ENCODE data around the gene KLF7. TPM values are rescaled to one million over a fixed set of nuclear protein-coding genes. Genes with fewer than 3 reads are reported as not detected.
A peak's percentile ranks its signal among the peaks of the same experiment; 100 is the strongest.

KLF7 gene
- polyA plus RNA-seq, 6 donors from 2014 or later = 14.2 to 25.1 (median 15.0) TPM

DNA sequence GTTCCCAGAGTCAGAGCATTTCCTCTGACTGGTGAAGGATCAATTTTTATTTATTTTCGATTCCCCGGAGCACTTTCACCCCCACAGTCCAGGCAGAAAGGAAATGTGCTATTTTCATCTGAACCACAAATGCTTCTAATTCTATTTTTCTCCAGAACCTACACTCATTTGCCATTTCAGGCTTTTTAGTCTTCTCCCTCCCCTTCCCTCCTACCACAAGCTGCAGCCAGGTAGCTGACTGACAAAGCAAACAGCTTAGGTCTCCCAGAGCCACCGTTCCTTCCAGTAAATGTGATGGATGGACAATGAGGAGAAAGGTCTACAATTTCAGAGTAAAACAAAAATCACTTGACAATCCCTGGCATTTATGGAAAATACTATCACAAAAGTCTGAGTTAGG lies 76.9 kb downstream of the KLF7 start:
- H3K4me3 Mint-ChIP-seq = peak overlapping the region in 4 of 8 donors; percentile 13 to 59 (median 40)
- H3K27ac Mint-ChIP-seq = peak overlapping the region in 4 of 6 donors; percentile 8 to 55 (median 14)
- peaks cover 36 to 43% (median 37%) of the 10 kb centered on the region in 3 donors for H3K4me1 Mint-ChIP-seq
- DNase-seq (no peak), ATAC-seq (ENCODE audit: low read depth in 2 of 2) (no peak)
- H3K27me3 Mint-ChIP-seq = no peaks in the 10 kb centered on the region
- H3K36me3 Mint-ChIP-seq = peaks cover 30 to 31% of the 10 kb centered on the region in 2 donors
- peaks cover 0 to 6% (median 4%) of the 10 kb centered on the region in 7 donors for H3K9me3 Mint-ChIP-seq

DNA sequence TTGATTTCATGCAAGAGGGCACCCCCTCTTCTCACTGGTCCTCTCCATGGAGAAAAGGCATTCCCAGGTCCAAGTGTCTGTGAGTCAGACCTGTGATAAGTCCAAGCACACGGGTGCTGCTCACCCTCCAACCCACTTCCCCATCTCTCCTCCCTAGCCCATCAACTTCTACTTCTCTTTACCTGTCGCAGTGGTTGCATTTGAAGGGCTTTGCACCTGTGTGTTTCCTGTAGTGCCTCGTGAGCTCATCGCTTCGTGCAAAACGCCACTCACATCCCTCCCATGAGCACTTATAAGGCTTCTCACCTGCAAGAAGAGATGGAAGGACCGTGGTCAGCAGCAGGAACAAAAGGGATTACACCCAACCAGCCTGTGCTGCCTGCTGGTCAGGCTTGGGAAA lies 77.5 kb downstream of the KLF7 start:
- Mint-ChIP-seq H3K4me3 (peak overlapping the region in 4 of 8 donors; percentile 1 to 52 (median 22)), H3K4me1 (peaks cover 35 to 40% (median 36%) of the 10 kb centered on the region in 3 donors), H3K36me3 (peaks cover 25 to 31% of the 10 kb centered on the region in 2 donors), H3K27ac (peak overlapping the region in 4 of 6 donors; percentile 34 to 65 (median 48)), H3K9me3 (peaks cover 0 to 5% (median 4%) of the 10 kb centered on the region in 7 donors), H3K27me3 (no peaks in the 10 kb centered on the region)
- DNase-seq (no peak), ATAC-seq (ENCODE audit: low read depth in 2 of 2) (peak; percentile 76 to 80)

DNA sequence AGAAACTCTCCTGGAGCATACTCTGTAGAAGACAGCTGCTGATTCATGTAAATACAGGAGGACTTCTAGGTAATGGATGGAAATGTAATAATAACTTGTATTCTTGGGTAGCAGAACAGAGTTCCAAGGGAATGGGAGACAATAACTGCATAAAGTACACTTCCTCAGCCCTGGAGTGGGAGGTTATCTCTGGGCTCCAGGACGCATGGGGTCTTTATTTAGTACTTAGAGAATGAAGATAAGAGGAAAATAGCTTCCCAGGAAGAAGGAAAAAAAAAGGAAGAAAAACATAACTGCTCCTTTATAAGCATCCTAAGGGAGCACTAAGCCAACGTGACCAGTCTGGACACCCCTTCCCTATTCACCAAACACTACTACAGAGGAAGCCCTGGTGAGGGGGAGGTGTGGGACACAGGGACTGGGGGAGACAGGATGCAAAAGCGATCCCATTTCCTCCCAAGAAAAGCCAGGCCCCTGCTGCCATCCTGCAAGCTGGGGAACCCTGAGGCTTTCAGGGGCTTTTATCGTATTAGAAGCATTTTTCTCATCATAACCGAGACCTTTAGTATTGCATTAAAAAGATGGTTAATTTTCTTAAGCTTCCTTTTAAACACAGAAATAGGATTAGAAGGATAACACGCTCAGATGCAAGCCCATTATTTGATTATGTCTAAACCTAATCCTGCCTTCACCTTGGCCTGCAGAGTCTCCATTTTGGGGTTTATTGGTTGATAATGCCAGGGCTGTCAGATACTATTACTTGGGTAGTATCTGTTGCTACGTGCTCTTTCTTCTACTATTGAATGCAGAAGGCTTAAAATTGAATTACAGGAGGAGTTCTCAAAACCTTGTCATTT lies 78.5 kb downstream of the KLF7 start:
- Mint-ChIP-seq H3K36me3 (peaks cover 21 to 38% of the 10 kb centered on the region in 2 donors), H3K4me1 (peaks cover 33 to 37% (median 36%) of the 10 kb centered on the region in 3 donors), H3K9me3 (peaks cover 0 to 4% (median 3%) of the 10 kb centered on the region in 7 donors), H3K27me3 (no peaks in the 10 kb centered on the region), H3K27ac (peak overlapping the region in 2 of 6 donors; percentile 40 to 78), H3K4me3 (peak overlapping the region in 3 of 8 donors; percentile 9 to 71 (median 28))
- no peak for DNase-seq
- ATAC-seq (ENCODE audit: low read depth in 2 of 2) = no peak

- peaks cover 26 to 28% (median 26%) of the 10 kb centered on the region in 3 donors for H3K4me1 Mint-ChIP-seq
- DNase-seq (no peak), ATAC-seq (ENCODE audit: low read depth in 2 of 2) (no peak)
- peak overlapping the region in 2 of 6 donors; percentile 1 to 60 for H3K27ac Mint-ChIP-seq
- no peaks in the 10 kb centered on the region for H3K27me3 Mint-ChIP-seq
- H3K4me3 Mint-ChIP-seq = no peak overlapping the region
- peaks cover 25 to 44% of the 10 kb centered on the region in 2 donors for H3K36me3 Mint-ChIP-seq
- H3K9me3 Mint-ChIP-seq = no peaks in the 10 kb centered on the region
These were observed 79.6 kb downstream of the KLF7 start for GRCh38 chr2:207086136-207086535.

DNA sequence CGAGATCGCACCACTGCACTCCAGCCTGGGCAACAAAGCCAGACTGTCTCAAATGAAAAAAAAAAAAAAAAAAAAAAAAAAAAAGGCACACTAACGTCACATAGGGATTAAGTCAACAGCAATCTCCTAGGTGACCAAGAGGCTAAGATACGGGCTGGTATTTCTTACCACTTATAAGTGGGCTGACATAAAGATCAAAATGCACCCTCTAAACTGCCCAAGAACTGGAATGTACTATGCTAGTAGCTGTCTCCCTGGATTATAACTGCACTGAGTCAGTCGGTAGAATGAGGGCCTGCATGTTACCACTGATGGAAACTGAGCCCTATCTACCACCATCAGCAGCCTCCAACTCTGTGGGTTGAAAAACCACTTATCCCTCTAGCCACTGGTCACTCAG lies 80.6 kb downstream of the KLF7 start:
- no peak for ATAC-seq (ENCODE audit: low read depth in 2 of 2)
- H3K9me3 Mint-ChIP-seq = no peaks in the 10 kb centered on the region
- no peak overlapping the region for H3K4me3 Mint-ChIP-seq
- no peaks in the 10 kb centered on the region for H3K27me3 Mint-ChIP-seq
- DNase-seq = no peak
- peaks cover 16 to 18% (median 16%) of the 10 kb centered on the region in 3 donors for H3K4me1 Mint-ChIP-seq
- peaks cover 35 to 54% of the 10 kb centered on the region in 2 donors for H3K36me3 Mint-ChIP-seq
- H3K27ac Mint-ChIP-seq = no peak overlapping the region

GRCh38 chr2:207083361-207084110 lies 82.2 kb downstream of the KLF7 start:
- H3K27me3 Mint-ChIP-seq = no peaks in the 10 kb centered on the region
- H3K36me3 Mint-ChIP-seq = peaks cover 40 to 64% of the 10 kb centered on the region in 2 donors
- H3K4me3 Mint-ChIP-seq = no peak overlapping the region
- H3K27ac Mint-ChIP-seq = peak overlapping the region in 3 of 6 donors; percentile 5 to 31 (median 7)
- no peak for ATAC-seq (ENCODE audit: low read depth in 2 of 2)
- DNase-seq = no peak
- no peaks in the 10 kb centered on the region for H3K9me3 Mint-ChIP-seq
- peaks cover 5 to 6% (median 6%) of the 10 kb centered on the region in 3 donors for H3K4me1 Mint-ChIP-seq

GRCh38 chr2:207082619-207083018 lies 83.1 kb downstream of the KLF7 start:
- Mint-ChIP-seq H3K27ac (peak overlapping the region in 1 of 6 donors; percentile 54), H3K4me3 (no peak overlapping the region), H3K4me1 (no peaks in the 10 kb centered on the region), H3K36me3 (peaks cover 40 to 64% of the 10 kb centered on the region in 2 donors), H3K9me3 (no peaks in the 10 kb centered on the region), H3K27me3 (no peaks in the 10 kb centered on the region)
- no peak for ATAC-seq (ENCODE audit: low read depth in 2 of 2)
- no peak for DNase-seq

- H3K36me3 Mint-ChIP-seq = peaks cover 25 to 44% of the 10 kb centered on the region in 2 donors
- H3K4me1 Mint-ChIP-seq = peaks cover 16 to 19% (median 16%) of the 10 kb centered on the region in 3 donors
- no peak overlapping the region for H3K4me3 Mint-ChIP-seq
- DNase-seq (no peak), ATAC-seq (ENCODE audit: low read depth in 2 of 2) (no peak)
- H3K27ac Mint-ChIP-seq = no peak overlapping the region
- no peaks in the 10 kb centered on the region for H3K9me3 Mint-ChIP-seq
- peaks cover 0 to 8% (median 0%) of the 10 kb centered on the region in 3 donors for H3K27me3 Mint-ChIP-seq
These were observed 87.5 kb downstream of the KLF7 start for GRCh38 chr2:207078186-207078798.

DNA sequence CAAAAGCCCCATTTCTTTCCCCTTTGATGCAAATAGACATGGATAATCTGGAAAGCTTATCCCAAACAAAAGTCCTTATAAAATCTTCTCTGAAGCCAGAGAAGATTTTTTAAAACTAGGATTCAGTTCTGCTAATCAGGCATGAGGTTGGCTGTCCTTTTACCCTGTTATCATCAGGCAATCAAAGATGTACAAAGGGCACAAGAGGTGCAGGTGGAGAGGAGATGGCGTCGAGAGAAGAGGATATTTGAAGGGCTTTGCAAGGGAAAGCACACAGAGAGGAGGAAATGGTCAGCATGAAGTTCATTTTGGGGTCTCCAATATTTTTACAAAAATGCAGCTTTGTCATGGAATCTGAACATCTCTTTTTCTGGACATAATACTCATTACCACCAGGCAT lies 88.5 kb downstream of the KLF7 start:
- H3K4me1 Mint-ChIP-seq = peaks cover 25 to 28% (median 27%) of the 10 kb centered on the region in 3 donors
- H3K27ac Mint-ChIP-seq = peak overlapping the region in 1 of 6 donors; percentile 3
- H3K27me3 Mint-ChIP-seq = peaks cover 0 to 8% (median 0%) of the 10 kb centered on the region in 3 donors
- no peak for DNase-seq
- ATAC-seq (ENCODE audit: low read depth in 2 of 2) = no peak
- peaks cover 25 to 36% of the 10 kb centered on the region in 2 donors for H3K36me3 Mint-ChIP-seq
- no peak overlapping the region for H3K4me3 Mint-ChIP-seq
- no peaks in the 10 kb centered on the region for H3K9me3 Mint-ChIP-seq

- peak overlapping the region in 2 of 6 donors; percentile 85 to 91 for H3K27ac Mint-ChIP-seq
- ATAC-seq (ENCODE audit: low read depth in 2 of 2) (no peak), DNase-seq (no peak)
- H3K4me3 Mint-ChIP-seq = no peak overlapping the region
- peaks cover 30 to 34% (median 32%) of the 10 kb centered on the region in 3 donors for H3K4me1 Mint-ChIP-seq
- H3K9me3 Mint-ChIP-seq = no peaks in the 10 kb centered on the region
- peaks cover 8 to 18% of the 10 kb centered on the region in 2 donors for H3K36me3 Mint-ChIP-seq
- H3K27me3 Mint-ChIP-seq = peaks cover 0 to 8% (median 0%) of the 10 kb centered on the region in 3 donors
These were observed 90.3 kb downstream of the KLF7 start for GRCh38 chr2:207075456-207075855.

DNA sequence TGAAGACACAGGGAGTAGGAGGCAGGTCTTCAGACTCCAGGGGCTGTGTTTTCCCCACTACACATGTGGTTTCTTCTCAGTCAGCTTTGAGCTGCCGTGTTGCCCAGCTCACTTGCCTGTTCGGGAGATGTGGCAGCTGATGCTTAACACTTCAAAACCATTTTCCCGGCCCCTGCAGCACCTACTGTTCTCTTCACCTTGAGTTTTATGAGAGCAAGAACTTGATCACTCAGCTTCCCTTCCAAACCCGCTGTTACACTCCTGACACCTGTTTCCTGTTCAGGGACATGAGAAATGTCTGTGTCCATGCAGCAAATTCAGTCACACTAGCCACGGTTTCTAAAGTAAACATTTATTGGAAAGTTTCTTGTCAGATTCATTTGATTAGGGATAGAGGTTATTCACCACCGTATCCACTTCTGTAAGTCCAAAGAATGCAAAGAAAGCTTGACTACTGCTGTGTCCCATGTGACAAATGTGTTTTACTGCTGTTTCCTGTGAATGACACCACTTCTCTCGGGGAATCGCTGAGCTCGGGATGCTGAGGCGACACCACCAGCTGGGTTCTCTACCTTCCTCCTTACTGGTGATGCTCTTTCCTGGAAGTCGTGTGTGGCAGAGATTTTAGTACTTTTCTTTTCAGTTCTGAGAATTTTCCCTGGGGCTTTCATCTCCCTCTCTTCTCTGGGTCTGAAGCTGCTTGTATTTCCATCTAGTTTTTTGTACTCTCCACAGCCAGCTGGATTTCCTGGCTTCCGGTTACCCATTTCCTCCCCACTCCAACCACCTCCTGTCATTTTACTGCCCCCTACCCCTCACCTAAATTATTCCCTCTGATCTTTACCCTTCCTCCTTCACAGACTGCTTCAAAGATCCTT lies 91.7 kb downstream of the KLF7 start:
- Mint-ChIP-seq H3K27me3 (peaks cover 0 to 8% (median 0%) of the 10 kb centered on the region in 3 donors), H3K36me3 (peaks cover 0 to 6% of the 10 kb centered on the region in 2 donors), H3K4me1 (peaks cover 30 to 38% (median 32%) of the 10 kb centered on the region in 3 donors), H3K27ac (peak overlapping the region; percentile 3 to 91 (median 74)), H3K9me3 (no peaks in the 10 kb centered on the region), H3K4me3 (peak overlapping the region in 6 of 8 donors; percentile 10 to 67 (median 33))
- DNase-seq = no peak
- peak; percentile 12 to 18 for ATAC-seq (ENCODE audit: low read depth in 2 of 2)

DNA sequence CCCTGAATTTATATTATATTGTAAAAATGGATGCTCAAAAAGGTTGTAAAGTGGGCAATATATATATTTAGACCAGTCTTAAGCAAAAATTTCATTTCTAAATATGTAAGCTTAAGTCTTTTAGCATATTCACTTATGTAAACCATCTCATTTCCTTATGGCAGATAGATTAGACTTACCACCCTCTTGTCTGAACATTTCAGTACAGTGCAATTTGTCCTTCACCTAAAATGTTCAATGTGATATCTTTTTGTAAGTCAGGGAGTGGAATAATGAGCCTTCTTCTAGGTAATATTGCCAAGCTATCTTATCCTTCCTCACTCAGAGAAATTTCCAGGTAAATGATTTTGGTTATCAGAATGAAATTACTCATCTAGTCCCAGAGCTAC lies 92.3 kb downstream of the KLF7 start:
- peaks cover 0 to 5% of the 10 kb centered on the region in 2 donors for H3K36me3 Mint-ChIP-seq
- H3K4me3 Mint-ChIP-seq = peak overlapping the region in 4 of 8 donors; percentile 11 to 53 (median 27)
- H3K27me3 Mint-ChIP-seq = peaks cover 0 to 8% (median 0%) of the 10 kb centered on the region in 3 donors
- no peaks in the 10 kb centered on the region for H3K9me3 Mint-ChIP-seq
- peaks cover 30 to 38% (median 32%) of the 10 kb centered on the region in 3 donors for H3K4me1 Mint-ChIP-seq
- H3K27ac Mint-ChIP-seq = peak overlapping the region; percentile 25 to 91 (median 74)
- ATAC-seq (ENCODE audit: low read depth in 2 of 2) (no peak), DNase-seq (no peak)

Measured in naive B cell (primary cell).